Tibial artery (tissue), 4 donors: ENCODE data around the gene ABCG2.

Experiments
- DNase-seq, 2 donors: peaks; one replicate each; pipeline ENCODE4 v3.0.0-alpha.2; 2019
- H3K27ac ChIP-seq, 2 donors: fragments of 200-600 bp; sonication (generic) in 1 of 2; 1 replicate in 1 of 2; 2 replicates in 1 of 2; pipeline ENCODE4 v1.5.1; 2018 to 2019; ENCODE audit warnings: mild to moderate bottlenecking in 1 of 2
- H3K27me3 ChIP-seq, 2 donors: fragments of 200-600 bp; sonication (generic) in 1 of 2; one replicate each; pipeline versions ENCODE4 v1.5.1 to v1.6.0; 2016 to 2019
- H3K36me3 ChIP-seq, 3 donors: fragments of 200-600 bp; sonication (generic) in 2 of 3; one replicate each; pipeline ENCODE4 v1.5.1; 2016 to 2019; ENCODE audit warnings: mild to moderate bottlenecking in 2 of 3
- H3K4me1 ChIP-seq, 4 donors: fragments of 200-600 bp; sonication (generic) in 2 of 4; 1 replicate in 3 of 4; 2 replicates in 1 of 4; pipeline ENCODE4 v1.5.1; 2016 to 2019
- H3K4me3 ChIP-seq, 2 donors: fragments of 200-600 bp; sonication (generic) in 1 of 2; 1 replicate in 1 of 2; 2 replicates in 1 of 2; pipeline ENCODE4 v1.5.1; 2018 to 2019; ENCODE audit warnings: mild to moderate bottlenecking in 2 of 2
- H3K9me3 ChIP-seq, 3 donors: fragments of 200-600 bp; sonication (generic) in 1 of 3; one replicate each; pipeline ENCODE4 v1.5.1; 2016 to 2019
- CTCF ChIP-seq, 2 experiments: fragments of 200-600 bp in 1 of 2; fragments of 450-650 bp in 1 of 2; IDR thresholded peaks; one replicate each; pipeline ENCODE4 v1.5.1; 2017 to 2019; ENCODE audit warnings: antibody characterized with exemption in 2 of 2, mild to moderate bottlenecking in 1 of 2, moderate library complexity in 1 of 2
- intact Hi-C: fragments of 100-400 bp; cut with DNase I; formaldehyde crosslinking; loops from one replicate; pipeline ENCODE4 v1.15.0; 2023; ENCODE audit warnings: low total_unique reads

Gene ABCG2

GRCh38 chr4:88189881-88190585, 31.6 kb upstream of the ABCG2 start:
- intact Hi-C loops, result no loop called here

GRCh38 chr4:88189418-88189738, 30.9 kb upstream of the ABCG2 start:
- Histone ChIP-seq H3K27ac (no peak overlapping the region), H3K27me3 (no peaks in the 10 kb centered on the region), H3K4me1 (no peaks in the 10 kb centered on the region), H3K4me3 (no peak overlapping the region), H3K9me3 (peaks cover 0 to 3% (median 0%) of the 10 kb centered on the region in 3 donors), H3K36me3 (no peaks in the 10 kb centered on the region)
- no peak for DNase-seq
- intact Hi-C loops, result no loop called here
- TF ChIP-seq CTCF (IDR thresholded peaks at IDR 0.05), result no peak

More at GRCh38 chr4:88189881-88190585, 31.6 kb upstream of the ABCG2 start:
- no peak for DNase-seq
- Histone ChIP-seq H3K27ac (no peak overlapping the region), H3K27me3 (no peaks in the 10 kb centered on the region), H3K36me3 (no peaks in the 10 kb centered on the region), H3K4me1 (no peaks in the 10 kb centered on the region), H3K9me3 (no peaks in the 10 kb centered on the region), H3K4me3 (no peak overlapping the region)
- TF ChIP-seq CTCF (IDR thresholded peaks at IDR 0.05), result no peak

- Histone ChIP-seq H3K27me3 (no peaks in the 10 kb centered on the region), H3K27ac (no peak overlapping the region), H3K36me3 (no peaks in the 10 kb centered on the region), H3K4me3 (no peak overlapping the region), H3K4me1 (no peaks in the 10 kb centered on the region), H3K9me3 (peaks cover 0 to 4% (median 0%) of the 10 kb centered on the region in 3 donors)
- intact Hi-C loops, result no loop called here
- DNase-seq, result no peak
- TF ChIP-seq CTCF (IDR thresholded peaks at IDR 0.05), result no peak
Measured at GRCh38 chr4:88188738-88189417, 30.4 kb upstream of the ABCG2 start.

DNA sequence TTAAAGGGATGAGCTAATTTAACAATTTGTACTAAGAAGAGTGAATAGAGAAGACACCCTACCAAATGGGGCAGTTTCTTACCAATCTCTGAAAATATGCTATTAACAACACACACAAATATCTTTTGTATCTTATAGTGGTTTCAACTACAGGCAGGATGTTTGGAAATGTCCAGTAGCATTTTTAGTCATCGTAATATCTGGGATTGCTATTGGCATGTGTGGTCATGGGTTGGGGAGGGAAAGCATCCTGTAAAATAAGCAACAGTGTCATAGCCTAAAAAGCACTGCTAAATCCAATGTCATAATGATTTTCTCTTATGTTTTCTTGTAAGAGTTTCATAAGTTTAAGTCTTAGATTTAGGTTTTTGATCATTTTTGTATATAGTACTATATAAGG, 29.3 kb upstream of the ABCG2 start:
- intact Hi-C loops, result no loop called here

DNA sequence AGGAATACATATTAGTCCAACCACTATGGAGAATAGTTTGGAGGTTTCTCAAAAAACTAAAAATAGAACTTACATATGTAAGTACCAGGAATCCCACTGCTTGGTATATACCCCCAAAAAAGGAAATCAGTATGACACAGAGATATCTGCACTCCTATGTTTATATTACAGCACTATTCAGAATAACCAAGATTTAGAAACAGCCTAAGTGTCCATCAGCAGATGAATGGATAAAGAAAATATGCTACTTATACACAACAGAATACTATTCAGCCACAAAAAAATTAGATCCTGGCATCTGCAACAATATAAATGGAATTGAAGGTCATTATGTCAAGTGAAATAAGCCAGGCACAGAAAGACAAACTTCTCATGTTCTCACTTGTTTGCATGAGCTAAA, 27.5 kb upstream of the ABCG2 start:
- DNase-seq, result no peak
- TF ChIP-seq CTCF (IDR thresholded peaks at IDR 0.05), result no peak
- no peak overlapping the region for H3K4me3 ChIP-seq
- no peak overlapping the region for H3K27ac ChIP-seq
- H3K27me3 ChIP-seq, result no peaks in the 10 kb centered on the region
- no peaks in the 10 kb centered on the region for H3K36me3 ChIP-seq
- H3K9me3 ChIP-seq, result peaks cover 0 to 4% (median 0%) of the 10 kb centered on the region in 3 donors
- intact Hi-C loops, result no loop called here
- H3K4me1 ChIP-seq, result no peaks in the 10 kb centered on the region

More for the DNA sequence above, 29.3 kb upstream of the ABCG2 start:
- peaks cover 0 to 4% (median 0%) of the 10 kb centered on the region in 3 donors for H3K9me3 ChIP-seq
- no peaks in the 10 kb centered on the region for H3K27me3 ChIP-seq
- no peaks in the 10 kb centered on the region for H3K4me1 ChIP-seq
- no peak for TF ChIP-seq CTCF (IDR thresholded peaks at IDR 0.05)
- H3K4me3 ChIP-seq, result no peak overlapping the region
- DNase-seq, result no peak
- no peaks in the 10 kb centered on the region for H3K36me3 ChIP-seq
- no peak overlapping the region for H3K27ac ChIP-seq
